ENCODE results near the gene CLEC16A.

The CLEC16A gene

GRCh38 chr16:11006656-11007055, 62.3 kb downstream of the CLEC16A start:
- H3K27ac ChIP-seq = no peak overlapping the region
- H3K4me2 ChIP-seq = no peak overlapping the region
- TF ChIP-seq CTCF (conservative IDR thresholded peaks at IDR 0.05; ENCODE audit: low read depth, low read length) = no peak
- no peaks in the 10 kb centered on the region for H3K36me3 ChIP-seq (ENCODE audit: insufficient read depth)
- no peaks in the 10 kb centered on the region for H3K79me2 ChIP-seq (ENCODE audit: insufficient read depth, low read depth)
- H3K9ac ChIP-seq = no peak overlapping the region
- H4K20me1 ChIP-seq (ENCODE audit: insufficient read depth) = no peaks in the 10 kb centered on the region
- no peak overlapping the region for H2AFZ ChIP-seq (ENCODE audit: low read depth)
- no peaks in the 10 kb centered on the region for H3K27me3 ChIP-seq (ENCODE audit: insufficient read depth, low read depth)
- H3K4me3 ChIP-seq (IDR thresholded peaks at IDR 0.05; ENCODE audit: insufficient read depth, low read depth, low read length) = no peak overlapping the region
- no peaks in the 10 kb centered on the region for H3K4me1 ChIP-seq (ENCODE audit: low read depth, poor library complexity, severe bottlenecking)

GRCh38 chr16:11007714-11008280, 63.4 kb downstream of the CLEC16A start:
- Histone ChIP-seq H3K4me2 (no peak overlapping the region), H3K36me3 (ENCODE audit: insufficient read depth) (no peaks in the 10 kb centered on the region), H3K27ac (no peak overlapping the region), H3K27me3 (ENCODE audit: insufficient read depth, low read depth) (no peaks in the 10 kb centered on the region), H3K4me1 (ENCODE audit: low read depth, poor library complexity, severe bottlenecking) (no peaks in the 10 kb centered on the region), H2AFZ (ENCODE audit: low read depth) (no peak overlapping the region), H3K79me2 (ENCODE audit: insufficient read depth, low read depth) (no peaks in the 10 kb centered on the region), H4K20me1 (ENCODE audit: insufficient read depth) (no peaks in the 10 kb centered on the region), H3K4me3 (IDR thresholded peaks at IDR 0.05; ENCODE audit: insufficient read depth, low read depth, low read length) (no peak overlapping the region), H3K9ac (no peak overlapping the region)
- TF ChIP-seq CTCF (conservative IDR thresholded peaks at IDR 0.05; ENCODE audit: low read depth, low read length) = no peak

GRCh38 chr16:11009027-11009755, 64.8 kb downstream of the CLEC16A start:
- no peak overlapping the region for H3K4me2 ChIP-seq
- no peak for TF ChIP-seq CTCF (conservative IDR thresholded peaks at IDR 0.05; ENCODE audit: low read depth, low read length)
- no peaks in the 10 kb centered on the region for H3K27me3 ChIP-seq (ENCODE audit: insufficient read depth, low read depth)
- H3K9ac ChIP-seq = no peak overlapping the region
- no peaks in the 10 kb centered on the region for H4K20me1 ChIP-seq (ENCODE audit: insufficient read depth)
- H3K27ac ChIP-seq = no peak overlapping the region
- no peaks in the 10 kb centered on the region for H3K79me2 ChIP-seq (ENCODE audit: insufficient read depth, low read depth)
- no peaks in the 10 kb centered on the region for H3K4me1 ChIP-seq (ENCODE audit: low read depth, poor library complexity, severe bottlenecking)
- H3K36me3 ChIP-seq (ENCODE audit: insufficient read depth) = no peaks in the 10 kb centered on the region
- H3K4me3 ChIP-seq (IDR thresholded peaks at IDR 0.05; ENCODE audit: insufficient read depth, low read depth, low read length) = no peak overlapping the region
- H2AFZ ChIP-seq (ENCODE audit: low read depth) = no peak overlapping the region

- Histone ChIP-seq H3K4me3 (IDR thresholded peaks at IDR 0.05; ENCODE audit: insufficient read depth, low read depth, low read length) (no peak overlapping the region), H3K36me3 (ENCODE audit: insufficient read depth) (no peaks in the 10 kb centered on the region), H2AFZ (ENCODE audit: low read depth) (no peak overlapping the region), H3K27me3 (ENCODE audit: insufficient read depth, low read depth) (no peaks in the 10 kb centered on the region), H3K27ac (no peak overlapping the region), H3K9ac (no peak overlapping the region), H4K20me1 (ENCODE audit: insufficient read depth) (no peaks in the 10 kb centered on the region), H3K4me2 (no peak overlapping the region), H3K4me1 (ENCODE audit: low read depth, poor library complexity, severe bottlenecking) (no peaks in the 10 kb centered on the region), H3K79me2 (ENCODE audit: insufficient read depth, low read depth) (no peaks in the 10 kb centered on the region)
- no peak for TF ChIP-seq CTCF (conservative IDR thresholded peaks at IDR 0.05; ENCODE audit: low read depth, low read length)
Measured at GRCh38 chr16:11010575-11011221, 66.3 kb downstream of the CLEC16A start.
